HG03442 (cell line): ENCODE data around the gene RCAN2.
"Not testable (repeated sequence)": the region's sequence is repeated elsewhere in the genome, so short reads cannot be mapped to it uniquely, and the experiment has no call there.

Experiments used
- ATAC-seq: cut with Tn5 transposase; IDR thresholded peaks from one replicate; pipeline ENCODE4 v1.9.1; 2021; ENCODE audit warnings: mild to moderate bottlenecking, moderate library complexity; ENCODE audit not compliant: unreplicated experiment

The RCAN2 gene

DNA sequence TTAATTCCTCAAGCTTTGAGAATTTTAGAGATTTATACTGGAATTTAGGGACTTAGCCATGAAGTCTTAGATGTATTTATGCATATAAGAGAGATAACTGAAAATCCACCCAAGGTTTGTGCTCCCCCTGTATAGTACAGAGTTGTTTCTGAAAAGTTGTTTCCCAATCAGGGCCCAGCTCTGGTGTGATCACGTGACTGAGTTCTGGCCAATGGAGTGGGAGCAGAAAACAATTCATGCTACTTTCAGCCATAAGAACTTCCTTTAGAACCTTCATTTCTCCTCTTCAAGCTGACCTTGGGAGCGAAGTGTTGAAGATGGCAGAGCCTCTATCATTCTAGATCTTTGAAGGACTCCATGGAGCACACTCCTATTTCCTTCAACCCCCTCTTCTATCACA, 151.0 kb downstream of the RCAN2 start:
- ATAC-seq, result no peak

DNA sequence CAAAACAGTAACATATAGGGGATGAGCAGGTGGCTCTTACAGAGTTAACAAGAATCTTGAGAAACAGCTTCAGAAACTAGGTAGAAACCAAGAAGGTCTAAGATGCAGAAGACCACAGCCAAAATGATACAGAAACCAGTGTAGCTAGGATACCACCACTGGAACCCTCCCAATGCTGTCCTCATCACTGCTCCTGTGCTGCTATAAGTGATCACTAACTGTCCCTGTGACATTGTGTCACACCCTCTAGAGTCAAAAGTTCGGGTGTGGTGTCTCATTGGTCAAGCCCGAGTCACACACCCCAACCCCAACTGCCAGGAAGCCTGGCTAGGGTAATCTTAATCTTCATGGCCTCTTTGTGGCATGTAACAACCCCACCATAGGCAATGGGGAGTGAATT, 153.1 kb downstream of the RCAN2 start:
- no peak for ATAC-seq

DNA sequence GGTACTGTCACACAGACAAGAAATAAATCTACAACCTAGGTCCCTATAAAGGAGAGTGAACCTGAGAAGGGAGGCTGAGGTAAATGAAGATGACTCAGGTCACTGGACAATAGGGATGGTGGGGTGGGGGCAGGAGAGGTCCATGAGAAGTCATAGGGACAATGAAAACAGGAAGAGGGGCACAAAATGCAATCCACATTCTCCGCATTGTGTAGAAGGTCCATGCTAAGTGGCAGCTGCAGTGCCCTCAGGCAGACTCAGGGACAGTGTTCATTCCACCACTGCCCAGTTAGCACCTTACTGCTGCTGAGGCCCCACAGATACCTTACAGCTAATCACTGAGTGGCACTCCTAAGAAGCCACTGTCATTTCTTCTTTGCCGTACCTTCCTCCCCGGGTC, 156.8 kb downstream of the RCAN2 start:
- no peak for ATAC-seq

DNA sequence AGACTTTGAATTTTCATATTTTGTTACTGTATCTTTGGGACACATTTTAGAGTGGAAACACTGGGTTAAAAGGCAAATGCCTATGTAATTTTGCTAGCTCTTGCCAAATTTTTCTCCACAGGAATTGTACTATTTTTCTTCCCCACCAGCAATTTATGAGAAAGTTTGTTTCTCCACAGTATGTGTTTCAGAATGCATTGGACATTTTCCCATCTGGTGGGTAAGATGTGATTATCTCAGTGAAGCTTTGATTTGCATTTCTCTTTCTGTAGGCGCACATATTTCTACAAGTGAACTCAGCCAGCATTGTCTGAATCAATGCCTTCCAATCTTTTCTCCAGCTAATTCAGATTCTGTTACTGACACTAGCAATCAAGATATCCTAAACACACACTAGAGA, 157.8 kb downstream of the RCAN2 start:
- no peak for ATAC-seq

DNA sequence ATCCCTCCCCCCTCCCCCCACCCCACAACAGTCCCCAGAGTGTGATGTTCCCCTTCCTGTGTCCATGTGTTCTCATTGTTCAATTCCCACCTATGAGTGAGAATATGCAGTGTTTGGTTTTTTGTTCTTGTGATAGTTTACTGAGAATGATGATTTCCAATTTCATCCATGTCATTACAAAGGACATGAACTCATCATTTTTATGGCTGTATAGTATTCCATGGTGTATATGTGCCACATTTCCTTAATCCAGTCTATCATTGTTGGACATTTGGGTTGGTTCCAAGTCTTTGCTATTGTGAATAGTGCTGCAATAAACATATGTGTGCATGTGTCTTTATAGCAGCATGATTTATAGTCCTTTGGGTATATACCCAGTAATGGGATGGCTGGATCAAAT, 158.8 kb downstream of the RCAN2 start:
- not testable (repeated sequence) for ATAC-seq

DNA sequence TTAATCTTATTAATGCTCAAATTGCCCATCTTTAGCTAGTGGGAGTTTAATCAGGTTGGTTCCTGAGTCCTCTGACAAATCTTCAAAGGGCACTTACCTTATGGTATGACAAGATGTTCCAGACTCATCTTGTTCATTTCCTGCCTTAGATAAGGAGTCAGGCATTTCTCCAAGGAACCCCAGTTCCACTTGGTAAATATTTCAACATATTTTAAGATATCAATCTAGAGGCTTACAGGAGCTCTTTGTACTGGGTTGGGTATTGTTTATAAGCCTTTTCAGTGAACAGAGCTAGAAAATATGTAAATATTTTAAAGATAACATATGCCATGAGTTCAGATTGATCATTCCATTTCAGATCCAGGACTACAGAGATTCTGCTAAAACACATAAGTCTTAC, 159.8 kb downstream of the RCAN2 start:
- no peak for ATAC-seq

DNA sequence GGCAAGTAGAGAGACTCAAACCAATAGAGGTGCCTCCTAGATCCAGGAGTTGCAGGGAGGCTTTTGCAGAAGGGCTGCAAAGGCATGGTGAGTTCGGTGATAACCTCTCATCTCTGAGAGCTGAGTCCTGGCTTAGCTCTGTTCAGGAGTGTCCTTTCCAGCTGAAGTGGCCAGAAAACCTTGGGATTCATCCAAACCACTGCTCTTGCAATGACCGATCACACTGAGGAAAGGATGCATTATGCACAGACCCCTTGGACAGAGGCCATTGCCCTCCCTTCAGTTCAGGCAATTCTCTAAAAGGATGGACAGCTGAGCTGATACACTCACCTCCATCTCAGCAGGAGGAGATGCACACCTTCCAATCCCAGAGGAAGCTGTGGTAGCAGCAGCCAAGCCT, 161.7 kb downstream of the RCAN2 start:
- no peak for ATAC-seq

DNA sequence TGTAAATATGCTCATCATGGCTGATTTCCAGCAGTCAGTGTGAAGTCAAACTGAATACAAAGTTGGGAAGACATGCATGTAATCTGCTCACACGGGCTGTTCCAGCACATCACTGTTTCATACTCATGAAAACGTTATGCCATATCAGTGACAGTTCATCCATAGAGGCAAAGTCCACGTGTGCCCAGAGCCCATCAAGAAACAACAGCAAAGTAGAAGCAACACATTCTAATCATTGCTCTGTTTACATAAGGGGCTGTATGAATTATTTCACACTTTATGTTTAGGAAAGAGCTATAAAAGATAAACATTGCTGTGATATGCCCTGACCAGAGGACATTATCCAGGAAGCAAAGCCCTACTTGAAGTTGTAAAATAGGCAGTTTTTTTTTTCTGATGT, 163.5 kb downstream of the RCAN2 start:
- no peak for ATAC-seq

DNA sequence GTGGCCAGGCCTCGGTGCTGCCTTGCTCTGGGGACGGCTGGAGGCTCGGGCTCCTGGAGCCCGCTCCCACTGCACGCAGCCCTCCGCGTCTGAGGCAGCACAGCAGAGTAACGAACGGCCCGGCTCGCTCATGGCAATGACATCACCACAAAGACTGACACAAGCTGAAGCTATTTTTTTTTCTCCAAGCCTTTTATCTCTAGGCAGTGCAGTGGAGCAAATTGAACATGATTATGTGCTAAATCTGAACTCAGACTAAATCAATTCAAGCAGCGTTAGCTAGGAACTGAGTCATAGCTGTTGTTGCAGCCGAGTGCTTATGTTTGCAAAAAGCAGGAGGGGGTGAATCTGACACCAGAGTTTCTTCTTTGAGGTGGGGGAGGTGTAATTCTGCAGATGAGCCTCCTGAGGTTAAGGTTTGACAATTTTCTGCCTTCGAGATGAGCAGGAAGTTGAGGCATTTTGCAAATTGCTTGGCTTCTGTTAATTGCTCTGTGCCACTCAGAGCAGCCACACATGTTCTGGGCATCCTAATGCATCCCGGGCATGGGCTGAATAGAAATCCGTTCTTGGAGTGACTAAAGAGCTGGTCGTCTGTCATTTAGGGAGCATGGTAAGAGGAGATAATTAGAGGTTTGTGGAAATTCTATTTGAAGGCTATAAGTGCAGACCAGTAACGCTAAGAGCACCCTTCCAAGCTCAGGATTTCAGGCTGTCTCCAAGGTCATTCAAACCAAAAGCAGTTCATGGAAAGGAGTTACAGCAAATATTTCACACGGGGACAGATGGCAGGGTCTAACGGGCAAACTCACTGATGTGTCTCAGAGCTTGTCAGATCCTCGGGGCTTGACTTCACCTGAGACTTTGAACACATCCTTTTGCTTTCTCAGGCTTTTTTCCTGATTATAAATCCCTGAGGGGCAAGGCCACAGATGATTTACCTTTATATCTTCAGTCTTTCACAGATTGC, 165.4 kb downstream of the RCAN2 start:
- ATAC-seq, result no peak

DNA sequence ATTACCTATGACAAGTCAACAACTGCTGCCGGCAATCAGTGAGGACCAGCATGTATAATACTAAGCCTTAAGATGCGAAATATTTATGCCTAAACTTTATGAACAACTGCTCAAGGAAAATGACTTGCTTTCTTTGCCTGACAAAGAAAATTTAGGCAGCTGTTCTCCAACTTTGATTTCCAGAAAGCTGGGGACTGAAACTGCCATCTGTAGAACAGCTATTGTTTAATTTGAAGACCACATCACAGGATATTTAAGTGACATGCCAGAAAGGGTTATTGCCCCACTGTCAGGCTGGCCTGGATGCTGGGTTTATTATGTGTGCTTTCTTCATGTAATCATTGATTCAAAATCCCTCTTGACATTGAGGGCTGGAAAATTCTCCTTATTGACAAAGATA, 166.5 kb downstream of the RCAN2 start:
- no peak for ATAC-seq

DNA sequence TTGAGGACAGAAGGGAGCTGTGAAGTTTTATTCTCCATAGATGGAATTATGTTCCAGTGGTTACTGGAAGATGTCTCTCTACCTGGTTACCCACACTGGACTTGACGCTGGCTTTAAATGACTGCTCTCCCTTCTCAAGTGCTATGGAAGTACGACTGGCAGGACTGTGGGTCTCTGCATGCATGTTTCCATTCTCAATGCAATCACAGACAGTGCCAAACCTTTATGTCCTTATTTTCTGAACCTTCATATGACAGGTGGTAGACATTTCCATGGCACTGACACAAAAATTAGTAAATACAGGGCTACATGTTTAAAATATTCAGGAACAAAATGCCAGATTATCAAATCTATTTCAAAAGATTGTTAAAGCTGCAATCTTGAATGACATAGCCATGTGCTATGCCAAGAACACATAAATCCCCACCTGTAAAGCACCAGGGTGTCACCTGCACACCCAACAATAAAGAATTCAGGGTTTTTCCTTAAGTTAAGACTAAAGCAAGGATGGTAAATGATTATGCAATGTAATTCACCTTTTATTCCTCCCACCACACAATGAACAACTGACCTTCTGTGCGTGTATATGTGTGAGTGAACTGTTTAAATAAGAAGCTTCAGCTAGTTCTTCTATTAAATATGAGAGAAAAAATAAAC, 167.2 kb downstream of the RCAN2 start:
- no peak for ATAC-seq

DNA sequence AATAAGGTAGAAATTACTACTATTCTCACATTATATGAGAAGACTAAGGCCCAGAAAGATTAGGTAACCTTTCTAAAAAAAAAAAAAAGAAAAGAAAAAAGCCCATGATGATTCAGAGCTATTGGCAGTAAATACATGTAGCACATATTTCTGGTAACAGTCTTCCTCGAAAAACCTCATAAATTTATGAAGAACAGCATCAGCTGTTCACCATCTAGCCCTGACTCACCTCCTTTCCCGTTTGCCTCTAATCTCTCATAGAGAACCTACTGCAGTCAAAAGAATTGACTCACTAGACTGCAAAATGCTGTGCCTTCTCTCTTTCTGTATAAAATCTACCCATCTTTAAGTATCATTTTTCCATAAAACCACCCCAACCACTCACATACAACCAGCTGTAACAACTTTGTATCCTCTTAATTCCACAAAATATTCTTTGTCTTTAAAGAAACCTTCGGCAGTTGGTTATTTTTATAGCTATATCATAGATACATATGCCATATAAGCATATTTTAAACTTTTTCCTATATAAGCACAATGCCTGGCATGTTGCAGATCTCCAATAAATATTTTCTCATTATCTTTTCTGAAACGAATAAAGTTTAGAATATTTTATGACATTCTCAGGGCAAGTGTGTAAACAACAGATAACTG, 167.8 kb downstream of the RCAN2 start:
- ATAC-seq, result no peak

DNA sequence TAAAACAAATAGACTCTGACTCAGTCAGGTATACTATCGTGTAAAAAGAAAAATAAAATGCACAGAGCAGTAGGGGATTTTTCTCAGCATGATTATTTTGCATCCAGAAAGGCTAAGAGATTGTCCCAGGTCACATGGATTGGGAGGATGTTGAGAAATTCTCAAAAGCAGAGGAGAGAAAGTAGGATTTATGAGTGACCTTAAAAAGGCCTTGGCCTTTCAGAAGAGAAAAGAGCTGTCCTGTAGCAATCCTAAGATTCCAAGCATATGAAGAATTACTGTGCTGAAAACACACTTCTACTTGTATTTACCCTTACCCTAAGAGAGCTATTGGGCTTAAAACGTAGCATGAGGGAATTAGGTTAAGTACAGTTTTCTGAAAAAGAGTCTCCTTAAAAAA, 170.7 kb downstream of the RCAN2 start:
- ATAC-seq, result no peak

DNA sequence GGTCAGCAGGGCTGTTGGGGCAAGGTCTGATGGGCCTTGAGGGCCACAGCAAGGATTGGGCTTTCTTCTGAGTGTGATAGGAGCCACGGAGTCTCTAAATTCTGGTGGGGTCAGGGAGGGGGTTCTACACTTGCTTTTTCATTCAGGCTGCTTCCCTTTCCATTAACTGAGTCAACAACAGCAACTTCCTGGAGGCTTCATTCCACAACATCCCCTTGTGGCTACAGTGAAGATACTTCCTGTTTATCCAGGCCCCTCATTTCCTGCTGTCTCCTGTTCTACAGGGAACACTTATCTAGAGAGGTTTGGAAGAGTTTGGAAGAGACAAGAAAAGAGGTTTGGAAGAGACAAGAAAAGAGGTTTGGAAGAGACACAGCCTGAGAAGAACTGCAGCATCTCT, 175.7 kb downstream of the RCAN2 start:
- ATAC-seq, result no peak

DNA sequence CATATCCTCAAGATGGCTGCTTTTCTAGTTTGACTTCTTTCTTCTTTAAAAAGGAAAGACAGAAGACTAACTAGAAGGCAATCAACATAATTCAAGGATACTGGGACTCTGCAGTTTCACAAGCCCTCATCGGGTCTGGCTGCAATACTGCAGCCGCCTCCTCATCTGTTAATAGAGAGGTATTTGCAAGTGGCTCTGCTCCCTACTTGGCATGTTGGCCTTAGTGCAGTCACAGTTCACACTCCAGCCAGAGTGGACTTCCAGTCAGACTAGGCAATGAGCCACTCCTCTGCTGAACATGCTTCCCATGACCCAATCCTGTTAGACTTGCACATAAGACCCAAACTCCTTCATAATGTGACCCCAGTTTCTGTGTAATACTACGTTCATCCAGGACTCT, 178.6 kb downstream of the RCAN2 start:
- no peak for ATAC-seq

DNA sequence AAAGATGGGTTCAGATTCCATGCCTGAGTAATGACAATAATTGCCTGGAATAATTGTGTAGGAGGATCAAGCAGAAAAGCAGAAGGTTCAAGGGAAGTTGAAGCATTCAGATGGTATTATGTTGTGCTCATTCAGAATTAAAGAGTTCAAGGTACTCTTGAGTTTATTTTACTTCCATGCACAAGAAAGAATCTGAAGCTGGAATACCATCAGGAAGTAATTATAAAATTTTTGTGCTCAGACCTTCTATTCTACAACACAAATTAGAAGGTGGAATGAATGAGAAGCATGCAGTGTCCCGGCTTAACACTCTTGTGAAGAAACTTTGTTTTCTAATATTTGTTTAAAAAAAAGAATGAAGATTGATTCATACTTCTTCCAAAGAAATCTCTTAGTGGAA, 181.1 kb downstream of the RCAN2 start:
- no peak for ATAC-seq

DNA sequence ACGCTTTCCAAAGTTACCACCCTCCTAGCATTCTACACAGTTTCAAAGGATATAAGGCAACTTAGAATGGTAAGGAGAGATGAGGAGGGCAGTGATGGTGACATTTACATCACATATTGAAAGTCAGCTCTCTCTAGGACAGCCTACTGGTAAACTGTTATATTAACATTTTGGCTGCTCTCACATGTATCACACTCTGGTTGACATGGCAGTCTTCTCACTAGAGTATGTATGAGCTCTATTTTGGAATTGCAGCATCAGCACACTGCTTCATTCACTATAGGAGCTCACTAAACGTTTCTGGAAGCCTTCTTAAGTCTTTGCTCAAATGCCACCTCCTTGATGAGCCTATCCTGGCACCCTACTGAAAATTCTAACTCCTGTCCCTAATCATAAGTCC, 184.8 kb downstream of the RCAN2 start:
- ATAC-seq, result no peak

DNA sequence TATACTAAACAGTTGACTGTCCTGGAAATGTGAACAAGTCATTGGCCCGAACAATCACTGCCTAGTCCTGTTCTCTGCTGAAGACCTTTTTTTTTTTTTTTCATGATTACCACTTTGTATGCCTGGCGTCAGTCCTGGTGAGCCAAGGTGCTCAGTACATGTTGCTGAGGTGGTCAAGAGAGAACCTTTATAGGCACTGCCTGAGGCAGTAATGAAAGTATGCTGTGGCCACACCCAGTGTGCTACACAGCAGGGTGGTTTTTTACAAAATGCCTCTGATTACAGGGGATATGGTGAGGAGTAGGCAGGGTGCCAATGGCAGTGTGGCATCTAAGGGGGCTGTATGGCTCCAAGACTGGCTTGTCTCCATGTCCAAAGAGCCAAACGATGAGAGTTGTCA, 185.4 kb downstream of the RCAN2 start:
- no peak for ATAC-seq

DNA sequence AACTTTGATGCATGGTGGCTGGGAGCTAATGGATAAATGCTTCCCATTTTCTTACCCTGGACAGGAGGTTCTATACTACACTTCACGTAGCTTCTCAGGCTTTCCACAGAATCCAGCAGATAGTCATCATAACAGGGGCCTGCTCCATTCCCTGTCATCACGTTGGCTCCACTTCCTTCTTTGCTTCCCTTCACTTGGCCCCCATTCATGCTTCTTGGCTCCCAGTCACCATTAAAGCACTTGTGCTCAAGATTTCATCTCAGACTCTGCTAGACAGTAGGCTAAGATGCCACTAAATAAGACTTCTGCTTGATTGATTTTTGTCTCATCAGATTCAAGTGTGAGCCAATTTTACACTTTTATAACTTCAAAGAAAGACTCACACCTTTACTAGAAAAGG, 186.0 kb downstream of the RCAN2 start:
- no peak for ATAC-seq

DNA sequence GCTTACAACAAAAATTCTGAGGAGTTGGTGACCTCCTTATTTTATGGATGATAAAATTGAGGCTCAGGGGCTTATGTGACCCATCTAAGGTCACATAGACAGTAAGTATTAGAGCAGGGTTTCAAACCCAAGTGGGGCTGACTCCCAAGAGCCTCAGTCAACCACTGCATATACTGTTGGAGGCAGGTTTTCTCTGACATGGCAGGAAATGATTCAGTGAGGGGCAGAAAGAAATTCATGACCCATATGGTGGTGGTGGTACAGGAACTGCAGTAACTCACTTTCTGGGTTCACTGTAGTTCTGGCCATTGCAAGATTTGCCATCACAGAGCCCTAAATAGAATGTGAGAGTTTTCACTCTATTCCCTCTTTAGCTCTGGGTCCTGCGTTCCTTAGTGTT, 188.4 kb downstream of the RCAN2 start:
- ATAC-seq, result no peak

DNA sequence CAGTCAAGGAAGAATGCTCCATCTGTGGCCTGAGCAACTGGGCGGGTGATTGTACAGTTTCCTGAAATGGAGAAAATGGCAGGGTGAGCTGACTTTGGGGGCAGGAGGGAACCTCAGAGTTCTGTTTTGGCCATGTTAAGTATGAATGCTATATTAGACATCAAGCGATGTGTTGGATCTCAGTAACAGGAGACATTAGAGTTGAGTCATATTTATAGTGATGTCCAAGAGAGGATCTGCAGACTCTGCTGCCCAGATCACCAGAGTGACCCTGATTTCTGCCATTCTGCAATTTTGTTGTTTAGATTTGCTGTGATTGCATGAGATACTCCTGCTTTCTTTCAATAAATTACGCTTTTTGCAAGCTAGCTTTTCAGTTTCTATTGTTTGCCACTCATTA, 189.1 kb downstream of the RCAN2 start:
- ATAC-seq, result no peak

DNA sequence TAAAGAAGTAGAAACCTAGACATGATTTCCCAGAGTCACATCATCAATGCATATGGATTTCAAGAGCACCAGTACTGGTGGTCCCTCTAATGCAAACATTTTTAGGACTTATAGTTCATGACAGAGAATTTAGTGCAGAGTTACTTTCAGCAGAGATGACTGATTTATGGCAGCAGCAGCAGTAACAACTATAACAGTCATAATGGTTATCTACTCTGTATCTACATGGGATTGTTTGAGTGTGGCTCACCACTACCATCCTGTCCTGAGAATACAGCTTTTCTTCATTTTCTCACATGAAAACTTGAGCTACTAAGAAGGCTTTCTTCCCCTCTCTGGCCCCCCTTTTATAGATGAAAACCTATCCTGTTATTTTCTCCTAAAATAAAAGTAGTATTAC, 192.0 kb downstream of the RCAN2 start:
- ATAC-seq, result peak; percentile 71
